ENCODE data around the gene SOWAHA. TPM values are rescaled to one million over a fixed set of nuclear protein-coding genes. Genes with fewer than 3 reads are reported as not detected.
"Not testable (repeated sequence)": the region's sequence is repeated elsewhere in the genome, so short reads cannot be mapped to it uniquely, and the experiment has no call there.

SOWAHA gene
- total RNA-seq, 3 donors from 2014 or later: 0.05 TPM; not detected in 2

GRCh38 chr5:132788508-132788907 lies 24.6 kb upstream of the SOWAHA start:
- no peaks in the 10 kb centered on the region for H3K9me3 Mint-ChIP-seq
- DNase-seq: no peak
- no peaks in the 10 kb centered on the region for H3K36me3 Mint-ChIP-seq (ENCODE audit: insufficient read depth)
- H3K27me3 Mint-ChIP-seq (ENCODE audit: low read depth): peaks cover 16% of the 10 kb centered on the region
- no peak for ATAC-seq
- H3K4me1 Mint-ChIP-seq (ENCODE audit: low read depth): no peaks in the 10 kb centered on the region
- H3K4me3 Mint-ChIP-seq: no peak overlapping the region

GRCh38 chr5:132788990-132789886 lies 23.9 kb upstream of the SOWAHA start:
- H3K9me3 Mint-ChIP-seq: no peaks in the 10 kb centered on the region
- H3K27me3 Mint-ChIP-seq (ENCODE audit: low read depth): peaks cover 18% of the 10 kb centered on the region
- H3K4me1 Mint-ChIP-seq (ENCODE audit: low read depth): no peaks in the 10 kb centered on the region
- ATAC-seq: no peak
- DNase-seq: no peak
- H3K36me3 Mint-ChIP-seq (ENCODE audit: insufficient read depth): no peaks in the 10 kb centered on the region
- H3K4me3 Mint-ChIP-seq: no peak overlapping the region

- no peaks in the 10 kb centered on the region for H3K4me1 Mint-ChIP-seq (ENCODE audit: low read depth)
- DNase-seq (no peak), ATAC-seq (no peak)
- peaks cover 18% of the 10 kb centered on the region for H3K27me3 Mint-ChIP-seq (ENCODE audit: low read depth)
- no peaks in the 10 kb centered on the region for H3K36me3 Mint-ChIP-seq (ENCODE audit: insufficient read depth)
- H3K4me3 Mint-ChIP-seq: no peak overlapping the region
- H3K9me3 Mint-ChIP-seq: no peaks in the 10 kb centered on the region
Observed at GRCh38 chr5:132790201-132790865, 22.8 kb upstream of the SOWAHA start.

- Mint-ChIP-seq H3K4me3 (no peak overlapping the region), H3K9me3 (no peaks in the 10 kb centered on the region), H3K4me1 (ENCODE audit: low read depth) (no peaks in the 10 kb centered on the region), H3K27me3 (ENCODE audit: low read depth) (peaks cover 15% of the 10 kb centered on the region), H3K36me3 (ENCODE audit: insufficient read depth) (no peaks in the 10 kb centered on the region)
- ATAC-seq (no peak), DNase-seq (no peak)
Observed at GRCh38 chr5:132791026-132791425, 22.1 kb upstream of the SOWAHA start.

GRCh38 chr5:132797651-132798050 lies 15.5 kb upstream of the SOWAHA start:
- DNase-seq (no peak), ATAC-seq (no peak)
- Mint-ChIP-seq H3K27me3 (ENCODE audit: low read depth) (peaks cover 45% of the 10 kb centered on the region), H3K4me1 (ENCODE audit: low read depth) (no peaks in the 10 kb centered on the region), H3K4me3 (no peak overlapping the region), H3K9me3 (no peaks in the 10 kb centered on the region), H3K36me3 (ENCODE audit: insufficient read depth) (no peaks in the 10 kb centered on the region)

GRCh38 chr5:132799392-132799791 lies 13.7 kb upstream of the SOWAHA start:
- no peaks in the 10 kb centered on the region for H3K9me3 Mint-ChIP-seq
- no peaks in the 10 kb centered on the region for H3K4me1 Mint-ChIP-seq (ENCODE audit: low read depth)
- H3K4me3 Mint-ChIP-seq: no peak overlapping the region
- H3K36me3 Mint-ChIP-seq (ENCODE audit: insufficient read depth): no peaks in the 10 kb centered on the region
- H3K27me3 Mint-ChIP-seq (ENCODE audit: low read depth): peaks cover 52% of the 10 kb centered on the region
- ATAC-seq (no peak), DNase-seq (no peak)

- Mint-ChIP-seq H3K36me3 (ENCODE audit: insufficient read depth) (no peaks in the 10 kb centered on the region), H3K27me3 (ENCODE audit: low read depth) (peaks cover 58% of the 10 kb centered on the region), H3K4me3 (no peak overlapping the region), H3K4me1 (ENCODE audit: low read depth) (no peaks in the 10 kb centered on the region), H3K9me3 (no peaks in the 10 kb centered on the region)
- ATAC-seq (no peak), DNase-seq (no peak)
Observed at GRCh38 chr5:132800545-132800944, 12.6 kb upstream of the SOWAHA start.

- ATAC-seq (no peak), DNase-seq (no peak)
- Mint-ChIP-seq H3K36me3 (ENCODE audit: insufficient read depth) (no peaks in the 10 kb centered on the region), H3K4me1 (ENCODE audit: low read depth) (no peaks in the 10 kb centered on the region), H3K9me3 (no peaks in the 10 kb centered on the region), H3K4me3 (no peak overlapping the region), H3K27me3 (ENCODE audit: low read depth) (peaks cover 66% of the 10 kb centered on the region)
Observed at GRCh38 chr5:132802044-132802684, 10.9 kb upstream of the SOWAHA start.

GRCh38 chr5:132802685-132803066 lies 10.4 kb upstream of the SOWAHA start:
- ATAC-seq; H3K36me3 Mint-ChIP-seq (ENCODE audit: insufficient read depth); H3K9me3 Mint-ChIP-seq; DNase-seq; H3K4me1 Mint-ChIP-seq (ENCODE audit: low read depth); H3K4me3 Mint-ChIP-seq: not testable (repeated sequence)
- peaks cover 63% of the 10 kb centered on the region for H3K27me3 Mint-ChIP-seq (ENCODE audit: low read depth)

GRCh38 chr5:132804219-132804618 lies 8.9 kb upstream of the SOWAHA start:
- ATAC-seq; H3K4me1 Mint-ChIP-seq (ENCODE audit: low read depth); H3K4me3 Mint-ChIP-seq; DNase-seq; H3K9me3 Mint-ChIP-seq; H3K36me3 Mint-ChIP-seq (ENCODE audit: insufficient read depth): not testable (repeated sequence)
- H3K27me3 Mint-ChIP-seq (ENCODE audit: low read depth): peaks cover 61% of the 10 kb centered on the region

GRCh38 chr5:132805872-132806271 lies 7.2 kb upstream of the SOWAHA start:
- H3K4me3 Mint-ChIP-seq; H3K4me1 Mint-ChIP-seq (ENCODE audit: low read depth); DNase-seq; H3K36me3 Mint-ChIP-seq (ENCODE audit: insufficient read depth); H3K9me3 Mint-ChIP-seq; ATAC-seq: not testable (repeated sequence)
- peaks cover 63% of the 10 kb centered on the region for H3K27me3 Mint-ChIP-seq (ENCODE audit: low read depth)

GRCh38 chr5:132806804-132807162 lies 6.3 kb upstream of the SOWAHA start:
- not testable (repeated sequence) for H3K4me1 Mint-ChIP-seq (ENCODE audit: low read depth); H3K4me3 Mint-ChIP-seq; DNase-seq; H3K9me3 Mint-ChIP-seq; ATAC-seq; H3K36me3 Mint-ChIP-seq (ENCODE audit: insufficient read depth)
- H3K27me3 Mint-ChIP-seq (ENCODE audit: low read depth): peaks cover 71% of the 10 kb centered on the region

- ATAC-seq (no peak), DNase-seq (no peak)
- Mint-ChIP-seq H3K4me1 (ENCODE audit: low read depth) (peaks cover 2% of the 10 kb centered on the region), H3K36me3 (ENCODE audit: insufficient read depth) (no peaks in the 10 kb centered on the region), H3K9me3 (no peaks in the 10 kb centered on the region), H3K4me3 (no peak overlapping the region), H3K27me3 (ENCODE audit: low read depth) (peaks cover 72% of the 10 kb centered on the region)
Observed at GRCh38 chr5:132807163-132807838, 5.8 kb upstream of the SOWAHA start.

GRCh38 chr5:132808448-132808847 lies 4.7 kb upstream of the SOWAHA start:
- no peak for DNase-seq
- peaks cover 71% of the 10 kb centered on the region for H3K27me3 Mint-ChIP-seq (ENCODE audit: low read depth)
- H3K4me1 Mint-ChIP-seq (ENCODE audit: low read depth): peaks cover 9% of the 10 kb centered on the region

More at GRCh38 chr5:132808448-132808847, 4.7 kb upstream of the SOWAHA start:
- Mint-ChIP-seq H3K36me3 (ENCODE audit: insufficient read depth) (no peaks in the 10 kb centered on the region), H3K9me3 (no peaks in the 10 kb centered on the region), H3K4me3 (no peak overlapping the region)
- no peak for ATAC-seq

All from activated T-cell treated with anti-CD3 and anti-CD28 coated beads, Interleukin-2, amount 50 U/mL, for 4 hours (primary cell).